GM21723 (cell line): Measurements from ENCODE around the gene GKN2.
"Not testable (repeated sequence)": the region's sequence is repeated elsewhere in the genome, so short reads cannot be mapped to it uniquely, and the experiment has no call there.

Source experiments
- ATAC-seq: cut with Tn5 transposase; IDR thresholded peaks from one replicate; pipeline ENCODE4 v1.9.1; 2021; ENCODE audit warnings: mild to moderate bottlenecking, moderate library complexity; ENCODE audit not compliant: unreplicated experiment

Gene GKN2

GRCh38 chr2:68961380-68961779 lies 8.7 kb upstream of the GKN2 start:
- ATAC-seq: no peak

- no peak for ATAC-seq
Observed at GRCh38 chr2:68959001-68959400, 6.3 kb upstream of the GKN2 start.

DNA sequence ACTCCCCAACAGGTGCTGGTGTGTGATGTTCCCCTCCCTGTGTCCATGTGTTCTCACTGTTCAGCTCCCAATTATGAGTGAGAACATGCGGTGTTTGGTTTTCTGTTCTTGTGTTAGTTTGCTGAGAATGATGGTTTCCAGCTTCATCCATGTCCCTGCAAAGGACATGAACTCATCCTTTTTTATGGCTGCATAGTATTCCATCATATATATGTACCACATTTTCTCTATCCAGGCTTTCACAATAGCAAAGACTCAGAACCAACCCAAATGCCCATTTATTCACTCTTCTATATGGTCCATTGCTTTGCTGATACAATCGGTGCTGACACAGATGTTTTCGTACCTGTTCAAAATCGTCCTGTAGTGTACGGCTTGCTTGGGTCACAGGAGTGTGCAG lies 2.7 kb upstream of the GKN2 start:
- ATAC-seq: not testable (repeated sequence)

- no peak for ATAC-seq
Observed at GRCh38 chr2:68951899-68952298, 794 bp downstream of the GKN2 start.

GRCh38 chr2:68948710-68949109 lies 4.0 kb downstream of the GKN2 start:
- ATAC-seq: no peak

DNA sequence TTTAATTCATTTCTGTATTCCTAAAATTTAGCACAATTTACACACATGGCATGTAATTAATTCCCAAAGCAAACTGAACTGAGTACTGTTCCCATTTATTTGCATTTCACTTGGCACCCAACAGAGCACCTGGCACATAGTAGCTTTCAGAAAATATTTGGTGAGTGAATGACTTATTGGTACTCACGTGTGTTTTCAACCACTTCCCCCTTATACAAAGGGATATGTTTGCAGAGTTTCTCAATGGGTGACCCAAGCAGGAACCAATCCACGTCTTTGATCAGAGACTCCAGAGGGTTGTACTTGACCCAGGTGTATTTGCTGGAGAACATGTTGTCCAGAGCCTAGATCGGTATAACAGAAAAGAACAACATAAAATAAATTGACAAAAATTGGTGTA lies 6.6 kb downstream of the GKN2 start:
- no peak for ATAC-seq

GRCh38 chr2:68943581-68944568 lies 8.8 kb downstream of the GKN2 start:
- ATAC-seq: no peak

- ATAC-seq: no peak
Observed at GRCh38 chr2:68942827-68943226, 9.9 kb downstream of the GKN2 start.

GRCh38 chr2:68940369-68940768 lies 12.3 kb downstream of the GKN2 start:
- no peak for ATAC-seq

GRCh38 chr2:68939962-68940361 lies 12.7 kb downstream of the GKN2 start:
- no peak for ATAC-seq

GRCh38 chr2:68938938-68939337 lies 13.8 kb downstream of the GKN2 start:
- ATAC-seq: no peak

GRCh38 chr2:68937346-68938055 lies 15.2 kb downstream of the GKN2 start:
- ATAC-seq: no peak

GRCh38 chr2:68936889-68937288 lies 15.8 kb downstream of the GKN2 start:
- ATAC-seq: no peak

- ATAC-seq: no peak
Observed at GRCh38 chr2:68936427-68936826, 16.3 kb downstream of the GKN2 start.

GRCh38 chr2:68935471-68935870 lies 17.2 kb downstream of the GKN2 start:
- no peak for ATAC-seq

- ATAC-seq: no peak
Observed at GRCh38 chr2:68934021-68934420, 18.7 kb downstream of the GKN2 start.

DNA sequence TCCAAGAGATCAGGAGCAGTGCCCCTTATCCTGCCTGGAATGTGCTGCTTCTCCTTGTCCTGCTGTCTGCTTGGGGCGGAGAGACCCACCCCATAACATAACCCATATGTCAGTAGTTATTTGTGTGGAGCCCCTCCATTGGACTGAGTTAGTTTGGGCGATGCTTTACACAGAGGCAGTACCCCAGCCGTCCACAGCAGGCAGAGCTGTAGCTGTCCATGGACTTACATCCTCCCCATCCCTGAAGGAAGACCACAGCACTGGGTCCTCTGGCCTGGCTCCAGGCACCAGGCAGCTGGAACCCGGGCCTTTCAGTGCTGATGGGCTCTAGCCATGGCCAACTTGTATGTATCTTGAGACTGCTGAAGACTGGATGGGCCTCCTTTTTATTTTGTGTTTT lies 20.3 kb downstream of the GKN2 start:
- ATAC-seq: no peak

DNA sequence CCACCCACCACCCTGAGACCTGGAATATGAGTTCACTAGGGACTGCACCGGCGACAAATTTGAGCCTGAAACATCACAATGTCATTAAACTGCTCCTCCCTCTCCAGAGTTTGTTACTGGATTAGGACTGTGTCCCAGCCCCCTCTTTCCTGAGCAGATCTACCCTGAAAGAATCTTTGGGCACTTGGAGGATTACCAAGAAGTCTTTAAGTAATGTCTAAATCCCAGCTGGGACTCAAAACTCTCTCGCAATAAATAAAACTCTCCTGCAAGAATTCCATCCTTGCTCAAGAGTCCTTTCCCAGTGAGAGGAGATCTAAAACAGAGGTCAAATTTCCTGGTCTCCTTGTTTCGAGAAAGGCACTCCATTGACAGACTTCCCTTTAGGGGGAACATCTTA lies 20.9 kb downstream of the GKN2 start:
- ATAC-seq: no peak

DNA sequence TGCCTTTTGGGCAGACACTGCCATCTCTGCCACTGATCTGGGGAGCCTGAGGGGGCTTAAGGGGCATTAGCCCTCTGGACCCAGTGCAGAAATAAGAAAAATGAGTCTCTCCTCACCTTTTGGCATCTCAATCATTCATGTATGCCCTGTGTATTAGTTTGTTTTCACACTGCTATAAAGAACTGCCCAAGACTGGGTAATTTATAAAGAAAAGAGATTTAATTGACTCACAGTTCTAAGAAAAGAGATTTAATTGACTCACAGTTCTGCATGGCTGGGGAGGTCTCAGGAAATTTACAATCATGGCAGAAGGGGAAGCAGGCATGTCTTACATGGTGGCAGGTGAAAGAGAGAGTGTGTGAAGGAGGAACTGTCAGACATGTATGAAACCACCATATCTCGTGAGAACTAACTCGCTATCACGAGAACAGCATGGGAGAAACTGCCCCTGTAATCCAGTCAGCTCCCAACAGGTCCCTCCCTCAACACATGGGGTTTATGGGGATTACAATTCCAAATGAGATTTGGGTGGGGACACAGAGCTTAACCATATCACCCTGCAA lies 21.5 kb downstream of the GKN2 start:
- no peak for ATAC-seq

DNA sequence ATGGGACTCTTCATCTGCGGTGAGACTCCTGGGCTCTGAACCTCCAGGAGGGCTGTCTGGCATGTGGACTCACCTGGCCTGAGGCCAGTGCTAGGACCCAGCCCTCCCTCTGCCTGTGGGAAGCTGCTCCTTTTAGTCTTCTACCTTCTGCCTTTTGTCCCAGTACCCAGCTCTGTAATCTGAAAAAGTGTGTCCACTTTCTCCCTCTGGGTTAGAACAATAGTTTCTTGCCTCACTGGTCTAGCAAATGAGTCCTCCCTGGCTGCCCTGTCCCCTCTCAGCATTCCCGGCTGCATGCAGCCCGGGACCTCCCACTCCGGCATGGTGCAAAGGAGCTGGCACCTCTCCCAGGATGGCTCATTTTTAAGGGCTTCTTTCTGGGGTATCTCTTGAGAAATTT lies 25.9 kb downstream of the GKN2 start:
- ATAC-seq: no peak

GRCh38 chr2:68925295-68925896 lies 27.3 kb downstream of the GKN2 start:
- ATAC-seq: no peak
